NCI-H2227 treated with DMSO at 0.1 percent for 48 hours (cell line): ENCODE measurements around the gene VSTM4.
A peak's percentile ranks its signal among the peaks of the same experiment; 100 is the strongest.

Experiments
- DNase-seq: peaks from one replicate; lab custom pipeline; 2025; lab: John Stamatoyannopoulos, UW

The VSTM4 gene

DNA sequence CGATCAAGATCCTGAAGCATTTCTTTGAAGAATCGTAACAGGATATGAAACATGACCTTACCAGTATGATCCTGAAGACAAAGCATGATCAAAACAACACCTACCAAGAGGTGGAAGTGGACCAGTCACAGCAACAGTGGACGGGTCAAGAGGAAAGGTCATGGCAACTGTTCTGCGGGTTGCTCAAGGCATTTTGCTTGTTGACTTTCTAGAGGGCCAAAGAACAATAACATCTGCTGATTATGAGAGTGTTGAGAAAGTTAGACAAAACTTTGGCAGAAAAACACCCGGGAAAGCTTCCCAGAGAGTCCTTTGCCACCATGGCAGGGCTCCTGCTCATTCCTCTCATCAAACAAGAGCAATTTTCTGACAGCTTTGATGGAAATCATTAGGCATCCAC, 110.1 kb downstream of the VSTM4 start:
- no peak for DNase-seq

DNA sequence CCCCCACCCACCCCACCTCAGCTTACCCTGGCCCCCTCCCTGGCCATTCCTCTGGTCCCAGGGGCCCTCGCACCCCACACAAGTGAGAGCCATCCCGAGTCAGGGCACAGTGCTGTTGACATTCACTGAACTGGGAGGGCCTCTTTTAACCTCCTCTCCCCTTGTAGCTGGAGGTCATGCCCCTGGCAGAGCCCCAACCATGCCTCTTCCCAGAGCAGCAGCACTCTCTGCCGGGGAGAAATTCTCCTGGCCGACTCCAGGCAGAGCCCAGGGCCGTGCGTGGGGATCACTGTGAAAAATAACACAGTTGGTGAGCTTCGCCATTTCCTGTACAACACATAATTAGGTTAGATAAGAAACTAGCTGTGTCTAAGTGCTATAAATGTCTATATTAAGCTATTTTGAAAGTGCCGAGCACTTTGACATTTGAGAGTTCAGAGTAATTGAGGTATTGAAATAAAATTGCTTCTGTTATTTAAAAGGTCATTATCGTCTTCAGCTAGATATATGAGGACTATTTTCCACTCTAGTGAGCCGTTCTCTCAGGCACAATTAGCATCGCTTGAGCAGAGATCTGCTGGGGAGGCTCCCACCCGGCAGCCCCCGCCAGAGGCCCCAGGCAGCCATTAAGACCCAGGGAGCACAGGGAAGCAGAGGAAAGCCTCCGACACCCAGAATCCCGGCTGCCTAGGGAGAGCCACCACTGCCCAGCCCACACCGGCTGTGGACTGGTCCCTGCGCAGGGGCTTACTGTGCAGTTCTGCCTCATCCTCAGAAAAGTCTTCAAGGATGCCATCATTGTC, 113.3 kb downstream of the VSTM4 start:
- DNase-seq: peak; percentile 37

DNA sequence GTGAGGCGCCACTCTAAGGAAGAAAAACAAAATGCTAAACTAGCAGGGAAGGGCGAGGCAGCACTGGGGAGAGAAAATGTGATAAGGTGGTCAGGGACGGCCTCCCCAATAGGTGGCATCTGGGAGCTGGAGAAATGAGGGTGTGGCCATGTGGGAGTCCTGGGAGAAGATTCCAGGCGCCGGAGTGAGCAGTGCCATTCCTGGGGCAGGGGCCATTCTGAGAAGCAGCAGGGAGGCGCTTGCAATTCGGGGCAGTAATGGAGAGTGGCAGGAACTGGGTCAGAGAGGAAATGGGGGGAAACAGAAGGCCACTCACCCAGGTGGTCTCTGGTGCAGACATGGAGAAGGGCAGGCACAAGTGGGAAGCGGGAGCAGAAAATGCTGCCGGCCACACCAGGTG, 113.9 kb downstream of the VSTM4 start:
- no peak for DNase-seq

DNA sequence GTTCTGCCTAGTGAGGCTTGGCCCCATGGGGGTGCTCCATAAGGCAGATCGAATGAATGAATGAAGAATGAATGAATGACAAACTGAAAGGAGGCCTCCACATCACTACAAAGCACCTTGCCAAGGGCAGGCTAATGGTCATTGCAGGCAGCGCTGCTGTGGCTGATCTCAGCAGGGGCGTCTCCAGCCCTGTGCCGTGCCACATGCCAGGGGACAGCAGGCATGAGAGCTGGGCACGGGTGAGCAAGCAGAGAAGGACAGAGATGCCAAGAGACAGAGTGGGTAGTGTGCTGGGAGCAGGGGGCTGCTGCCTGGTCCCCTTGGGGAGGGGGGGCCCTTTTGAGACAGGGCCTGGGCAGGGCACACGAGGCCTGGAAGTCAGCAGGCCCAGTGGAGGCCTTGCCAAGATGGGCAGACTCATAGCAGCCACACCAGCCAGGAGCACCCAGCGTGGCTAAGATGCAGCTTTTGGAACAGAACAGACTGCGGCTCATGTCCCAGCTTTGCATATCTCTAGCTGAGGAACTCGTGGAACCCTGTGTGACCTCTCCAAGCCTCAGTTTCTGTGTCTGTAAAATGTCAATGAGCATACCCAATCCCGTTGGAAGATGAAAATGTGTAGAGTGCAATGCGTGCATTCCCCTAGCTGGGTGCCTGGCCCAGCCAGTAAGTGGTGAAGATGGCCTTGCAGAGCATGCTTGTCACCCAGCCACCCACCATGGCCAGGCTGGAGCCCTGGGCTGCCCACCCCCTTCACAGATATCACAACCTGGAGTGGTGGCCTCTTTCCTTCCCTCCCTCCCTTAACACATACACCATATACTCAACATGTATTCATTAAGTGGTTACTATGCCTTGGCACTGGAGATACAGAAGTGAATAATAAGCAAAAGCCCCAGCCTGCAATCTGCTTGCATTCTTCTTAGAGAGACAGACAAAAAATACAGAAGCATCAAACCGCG, 114.6 kb downstream of the VSTM4 start:
- DNase-seq: no peak

DNA sequence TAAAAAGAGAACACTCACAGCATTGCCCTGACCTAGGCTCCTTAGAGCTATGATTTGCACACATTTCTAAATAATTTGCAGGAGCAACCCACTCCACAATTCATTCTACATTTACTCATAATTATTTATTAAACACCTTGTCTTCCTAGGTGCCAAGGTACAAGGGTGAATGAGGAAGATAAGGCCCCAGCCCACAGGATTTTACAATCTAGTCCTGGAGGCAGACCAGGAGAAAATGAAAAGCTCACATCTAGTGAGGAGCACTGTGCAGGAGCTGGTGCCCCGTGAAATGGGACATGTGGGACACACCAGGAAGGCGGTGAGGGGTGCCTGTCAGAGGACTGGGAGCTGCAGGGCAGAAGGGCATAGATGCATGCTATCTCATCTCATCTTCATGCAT, 116.0 kb downstream of the VSTM4 start:
- DNase-seq: no peak

DNA sequence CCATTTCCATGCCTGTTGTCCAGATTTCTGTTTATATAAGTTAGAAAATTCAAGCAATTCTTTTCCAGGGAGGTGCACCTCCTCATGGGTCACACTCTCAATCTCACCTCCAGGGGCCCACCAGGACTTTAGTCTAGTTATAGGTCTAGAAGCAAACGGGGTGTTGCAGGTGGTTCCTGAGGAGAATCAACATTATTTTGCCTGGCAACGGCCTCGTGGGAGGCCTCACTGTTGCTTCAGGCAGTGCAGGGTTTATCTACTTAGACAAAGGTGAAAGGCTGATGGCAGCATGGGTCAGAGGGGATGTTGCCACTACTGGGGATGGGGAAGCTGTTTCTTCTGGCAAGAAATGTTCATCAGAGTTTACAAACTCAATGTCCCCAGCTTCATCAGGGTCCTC, 119.0 kb downstream of the VSTM4 start:
- DNase-seq: no peak

DNA sequence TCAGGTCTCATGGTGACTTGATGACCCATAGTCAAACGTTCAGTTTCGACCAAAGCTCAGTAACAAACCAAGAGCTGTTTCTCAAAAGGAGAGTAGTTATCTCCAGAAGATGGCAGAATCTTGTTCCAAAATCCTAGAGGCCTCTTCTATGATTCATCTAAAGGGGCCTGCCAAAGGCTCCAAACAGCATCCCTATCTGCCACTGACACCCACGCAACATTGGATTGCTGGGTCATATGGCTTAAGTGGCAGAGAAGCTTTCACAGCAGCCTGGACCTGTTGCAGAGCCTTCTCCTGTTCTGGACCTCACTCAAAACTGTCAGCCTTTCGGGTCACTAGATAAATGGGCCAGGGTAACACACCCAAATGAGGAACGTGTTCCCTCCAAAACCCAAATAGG, 121.7 kb downstream of the VSTM4 start:
- DNase-seq: no peak

DNA sequence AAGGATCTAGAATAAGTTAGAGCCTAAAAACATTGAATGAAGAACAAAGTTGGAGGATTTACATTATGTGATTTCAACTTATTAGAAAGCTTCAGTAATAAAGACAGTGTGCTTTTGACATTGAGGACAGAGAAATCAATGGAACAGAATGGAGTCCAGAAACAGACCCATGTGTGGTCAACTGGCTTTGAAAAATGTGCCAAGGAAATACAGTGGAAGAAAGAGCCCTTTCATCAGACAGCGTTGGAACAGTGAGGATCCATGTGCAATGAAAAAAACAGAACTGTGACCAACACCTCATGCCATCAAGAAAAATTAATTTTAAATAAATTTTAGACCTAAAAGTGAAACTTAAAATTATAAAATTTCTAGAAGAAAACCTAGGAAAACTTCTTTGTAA, 125.1 kb downstream of the VSTM4 start:
- DNase-seq: no peak

DNA sequence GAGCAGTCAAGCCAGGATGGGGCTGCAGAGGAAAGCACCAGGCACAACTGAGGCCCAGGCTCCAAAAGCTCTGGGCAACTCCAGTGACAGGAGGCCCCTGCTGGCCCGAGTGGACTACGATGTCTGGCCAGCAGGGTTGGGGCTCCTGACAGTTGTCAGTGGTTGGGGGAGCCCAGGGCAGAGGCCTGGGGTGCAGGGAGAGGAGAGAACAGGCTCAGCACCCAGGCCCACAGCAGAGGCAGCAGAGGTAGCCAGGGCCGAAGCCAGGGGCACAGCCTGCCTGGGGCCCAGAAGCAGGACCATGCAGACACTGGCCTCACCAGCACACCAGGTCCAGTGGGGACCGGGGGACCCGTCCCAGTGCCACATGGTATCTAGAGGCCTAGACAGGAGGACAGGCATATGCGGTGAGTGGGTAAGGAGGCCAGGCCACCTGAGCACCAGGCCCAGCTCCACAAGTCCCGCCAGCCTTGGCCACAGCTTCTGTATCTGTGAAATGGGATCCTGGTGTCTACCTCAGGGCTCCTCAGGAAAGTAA, 129.6 kb downstream of the VSTM4 start:
- DNase-seq: no peak

DNA sequence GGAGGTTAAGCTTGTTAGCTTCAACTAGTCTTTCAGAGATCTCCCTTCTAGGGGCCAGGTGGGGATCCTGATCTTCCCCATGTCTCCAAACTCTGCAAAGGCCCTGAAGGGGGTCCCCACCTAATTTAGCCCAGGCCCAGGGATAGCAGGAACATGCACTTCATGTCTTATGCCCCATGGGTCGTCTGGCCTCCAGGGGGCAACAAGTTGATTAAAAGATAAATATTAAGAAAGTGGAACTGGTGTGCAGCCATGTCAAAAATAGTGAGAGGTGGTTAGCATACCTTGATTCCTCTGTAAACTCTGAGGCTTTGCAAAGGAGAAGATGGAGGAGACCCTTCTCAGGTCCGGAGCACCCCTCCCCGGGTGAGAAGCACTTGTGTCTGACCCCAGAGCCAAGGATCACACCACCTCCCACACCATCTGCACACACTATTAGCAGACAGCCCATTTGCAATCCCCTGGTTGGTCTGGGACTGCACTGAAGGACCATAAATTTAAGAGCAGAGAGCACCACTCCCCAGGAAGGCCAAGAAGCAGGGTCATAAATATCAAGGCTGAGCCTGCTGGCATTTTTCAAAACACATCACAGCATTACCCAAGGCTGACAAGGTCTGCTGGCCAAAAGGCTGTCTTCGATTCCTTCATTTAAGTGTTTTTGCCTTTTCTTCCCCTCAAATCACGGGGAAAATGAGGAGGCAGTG, 131.5 kb downstream of the VSTM4 start:
- DNase-seq: no peak

DNA sequence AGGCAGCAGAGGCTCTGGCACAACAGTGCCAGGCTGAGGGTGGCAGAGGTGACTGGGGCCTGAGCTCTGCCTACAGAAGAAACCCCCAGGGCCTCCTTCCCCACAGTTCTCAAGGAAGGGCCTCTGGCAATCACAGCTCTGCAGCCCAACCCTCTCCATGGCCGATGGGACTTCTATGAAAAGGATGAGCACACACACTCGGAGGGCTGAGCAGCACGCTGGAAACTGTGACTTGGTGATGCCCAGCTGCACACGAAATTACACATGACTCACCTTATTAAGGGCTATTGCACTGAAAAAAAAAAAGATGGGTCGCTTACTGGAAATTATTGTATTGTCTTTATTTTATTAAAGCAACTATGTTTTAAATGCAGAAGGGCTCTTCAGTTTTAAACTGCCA, 132.7 kb downstream of the VSTM4 start:
- DNase-seq: no peak

DNA sequence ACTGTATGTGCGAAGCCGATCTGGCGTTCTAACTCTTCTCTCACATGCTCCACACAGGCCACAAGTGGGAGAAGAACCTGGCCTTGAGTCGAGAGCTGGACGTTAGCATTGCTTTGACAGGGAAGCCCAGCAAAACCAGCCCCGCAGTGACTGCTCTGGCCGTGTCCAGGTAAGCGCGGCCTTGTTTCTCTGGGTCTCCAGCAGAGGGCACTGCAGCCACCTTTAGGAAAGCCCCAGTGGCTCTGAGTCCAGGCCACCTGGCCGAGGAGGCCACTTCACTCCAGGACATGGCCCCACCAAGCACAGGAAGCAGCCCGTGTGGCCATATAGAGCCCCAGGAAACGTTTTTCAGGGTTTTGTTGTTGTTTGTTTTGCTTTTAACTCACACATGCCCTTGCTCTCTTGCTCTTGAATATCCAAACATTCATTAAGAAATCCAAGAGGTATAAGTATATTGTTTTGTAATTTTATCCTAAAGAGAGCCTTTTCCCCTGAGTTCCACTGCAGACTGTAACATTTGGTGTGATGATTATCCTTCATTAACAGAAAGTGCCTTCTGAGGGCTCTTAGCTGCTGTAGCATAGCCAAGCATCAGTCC, 133.9 kb downstream of the VSTM4 start:
- no peak for DNase-seq

DNA sequence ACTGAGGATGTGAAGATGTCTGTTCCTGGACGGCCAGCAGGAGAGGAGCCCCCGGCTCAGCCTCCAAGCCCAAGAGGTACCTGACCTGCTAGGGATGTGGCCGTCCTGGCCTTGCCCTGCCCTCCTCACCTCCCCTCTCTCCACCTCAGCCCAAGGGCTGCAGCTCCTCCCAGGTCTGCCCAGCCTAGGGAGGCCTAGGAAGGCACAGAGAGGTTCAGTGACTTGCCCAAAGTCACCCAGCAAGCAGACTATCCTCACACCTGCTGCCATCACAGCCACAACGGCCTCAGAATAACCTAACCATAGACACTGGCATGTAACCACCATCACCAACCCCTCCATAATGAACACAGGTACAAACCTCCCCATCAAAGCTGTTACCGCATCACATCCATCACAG, 137.0 kb downstream of the VSTM4 start:
- no peak for DNase-seq

DNA sequence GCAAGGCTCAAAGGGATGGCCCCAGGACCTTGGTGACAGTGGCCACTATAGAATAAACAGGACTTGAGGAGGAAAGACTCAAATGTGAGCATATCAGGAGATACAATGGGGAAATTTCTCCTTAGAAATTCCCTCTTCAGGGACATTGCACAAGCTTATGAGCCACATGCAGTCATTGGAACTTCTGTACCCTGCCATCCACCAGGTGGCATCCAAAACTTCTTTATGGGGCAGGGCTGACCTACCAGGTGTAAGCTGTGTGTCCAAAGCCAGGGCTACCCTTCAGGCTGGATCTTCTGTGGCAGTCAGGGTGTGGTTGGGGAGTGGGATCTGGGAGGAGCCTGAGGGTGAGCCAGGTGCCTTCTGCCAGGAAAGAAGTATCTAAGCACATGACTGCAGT, 139.1 kb downstream of the VSTM4 start:
- DNase-seq: no peak

DNA sequence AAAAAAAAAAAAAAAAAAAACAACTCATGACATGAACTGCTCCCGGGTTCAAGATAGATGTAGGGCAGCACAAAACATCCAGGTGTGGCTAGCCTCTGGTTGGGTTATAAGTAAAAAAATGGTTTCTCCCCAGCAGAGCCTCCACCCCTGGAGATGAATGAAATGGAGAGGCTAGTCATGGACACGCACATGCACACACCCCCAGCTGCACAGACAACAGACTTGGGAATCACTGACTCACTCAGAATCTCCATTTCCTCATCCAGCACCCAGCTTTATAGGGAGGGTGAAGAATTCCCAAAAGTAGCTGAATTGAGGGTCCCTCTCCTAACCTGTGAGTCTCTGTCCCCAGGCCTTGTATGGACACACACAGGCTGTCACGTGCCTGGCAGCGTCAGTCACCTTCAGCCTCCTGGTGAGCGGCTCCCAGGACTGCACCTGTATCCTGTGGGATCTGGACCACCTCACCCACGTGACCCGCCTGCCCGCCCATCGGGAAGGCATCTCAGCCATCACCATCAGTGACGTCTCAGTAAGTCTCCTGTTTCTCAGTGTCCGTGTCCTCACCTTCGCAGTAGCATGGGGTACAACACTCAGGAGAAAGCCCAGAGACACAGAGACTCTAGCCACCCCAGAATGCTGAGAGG, 140.7 kb downstream of the VSTM4 start:
- no peak for DNase-seq

DNA sequence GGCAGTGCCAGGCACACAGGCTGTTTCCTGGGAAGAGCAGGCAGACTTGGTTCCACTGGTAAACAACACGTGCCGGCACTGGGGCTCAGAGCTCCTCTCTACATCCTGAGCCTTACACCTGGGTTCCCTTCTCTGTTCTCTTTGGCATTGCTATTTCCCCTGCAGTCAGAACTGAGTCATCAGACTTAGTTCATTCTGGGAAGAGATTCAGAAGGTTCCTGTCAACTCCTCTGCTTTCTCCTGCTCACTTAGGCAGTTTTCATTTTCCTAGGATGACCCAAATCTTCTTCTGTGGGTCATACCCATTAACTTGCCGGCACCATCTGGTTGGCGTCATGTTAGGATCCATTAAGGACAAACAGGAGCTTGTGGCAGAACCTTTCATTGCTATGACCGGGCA, 142.3 kb downstream of the VSTM4 start:
- DNase-seq: no peak

DNA sequence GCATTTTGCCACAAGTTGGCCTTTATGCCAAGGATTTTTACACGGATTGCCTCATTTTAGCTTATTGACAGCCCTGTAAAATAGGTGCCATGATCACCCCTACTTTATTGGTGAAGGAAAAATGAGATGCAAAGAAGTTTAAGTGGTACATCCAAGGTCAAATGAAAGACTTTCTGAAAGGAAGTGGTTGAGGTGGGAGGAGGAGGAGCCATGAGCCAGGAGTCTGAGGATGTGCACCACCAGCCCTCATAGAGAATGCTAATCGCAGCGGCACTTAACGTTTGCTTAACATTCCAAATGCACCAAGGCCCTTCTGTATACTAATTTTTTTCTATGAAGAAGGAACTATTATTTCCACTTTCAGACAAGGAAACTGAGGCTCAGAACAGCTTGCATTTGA, 144.7 kb downstream of the VSTM4 start:
- no peak for DNase-seq

DNA sequence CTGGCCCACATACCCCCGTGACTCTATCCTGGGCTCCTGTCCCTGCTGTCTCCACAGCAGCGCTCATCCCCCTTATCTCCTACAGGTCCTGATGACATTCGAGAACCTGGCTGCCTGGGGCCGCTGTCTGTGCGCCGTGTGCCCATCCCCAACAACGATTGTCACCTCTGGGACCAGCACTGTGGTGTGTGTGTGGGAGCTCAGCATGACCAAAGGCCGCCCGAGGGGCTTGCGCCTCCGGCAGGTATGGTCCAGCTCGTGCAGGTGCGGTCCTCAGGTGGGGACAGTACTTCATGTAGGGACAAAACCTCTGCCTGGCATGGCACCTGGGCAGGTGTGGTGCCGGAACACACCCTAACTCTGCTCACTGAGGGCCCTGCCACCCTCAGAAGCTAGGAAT, 145.3 kb downstream of the VSTM4 start:
- no peak for DNase-seq

DNA sequence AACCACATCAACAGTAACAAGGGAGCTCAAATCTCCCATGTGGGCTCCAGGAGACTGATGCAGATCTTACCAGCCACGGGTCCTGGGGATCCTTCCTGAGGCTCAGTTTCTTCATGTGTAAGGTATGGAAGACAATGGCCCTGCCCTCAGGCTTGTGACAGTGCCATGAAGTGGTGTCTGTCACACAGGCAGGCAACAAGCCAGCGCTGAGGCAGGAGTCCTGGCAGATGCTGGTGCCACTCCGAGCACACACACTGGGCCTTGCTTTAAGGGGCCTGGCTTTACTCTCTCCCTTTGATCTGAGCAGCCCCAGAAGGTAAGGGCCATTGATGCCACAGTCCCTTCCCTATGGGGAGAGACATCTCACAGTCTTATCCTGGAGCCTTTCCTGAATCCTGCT, 147.3 kb downstream of the VSTM4 start:
- DNase-seq: no peak

DNA sequence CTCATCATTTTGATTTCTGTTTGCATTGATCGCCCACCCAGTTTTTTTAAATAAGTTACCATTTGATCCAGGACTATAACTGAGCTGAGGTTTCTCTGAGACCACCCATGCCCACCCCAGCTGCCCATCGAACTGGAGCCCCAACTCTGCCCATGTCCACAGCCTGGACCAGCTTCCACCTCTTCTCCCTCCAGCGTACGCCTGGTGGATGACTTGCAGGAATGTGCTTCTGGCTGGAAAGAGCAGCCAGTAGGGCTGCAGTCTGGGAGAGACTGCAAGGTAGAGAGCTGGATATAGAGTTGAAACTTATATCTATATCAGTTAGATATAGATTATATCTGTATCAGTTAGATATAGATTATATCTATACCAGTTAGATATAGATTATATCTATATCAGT, 149.9 kb downstream of the VSTM4 start:
- no peak for DNase-seq
